Measurements from ENCODE around the gene ALOX5AP.

Gene ALOX5AP

GRCh38 chr13:30736461-30737320 lies 1.3 kb downstream of the ALOX5AP start:
- H4K20me1 ChIP-seq (ENCODE audit: insufficient read depth, low read length): no peaks in the 10 kb centered on the region
- H3K9me3 ChIP-seq (ENCODE audit: insufficient read depth, low read length, severe bottlenecking): no peaks in the 10 kb centered on the region
- peak overlapping the region; percentile 67 for H3K4me2 ChIP-seq (ENCODE audit: insufficient read depth, low read length)
- peak overlapping the region; percentile 81 for H3K27ac ChIP-seq (ENCODE audit: low read length)
- peaks cover 53% of the 10 kb centered on the region for H3K4me1 ChIP-seq (ENCODE audit: insufficient read depth, low read length)
- no peaks in the 10 kb centered on the region for H3K36me3 ChIP-seq (ENCODE audit: insufficient read depth, low read length)
- peak overlapping the region; percentile 63 for H2AFZ ChIP-seq (ENCODE audit: low read depth, low read length)
- H3K9ac ChIP-seq (ENCODE audit: low read depth, low read length): peak overlapping the region; percentile 53
- ATAC-seq (ENCODE audit: insufficient read depth, low read depth) (peak; percentile 17; the same call in 1 of the 3 replicates), DNase-seq (peak; percentile 23)
- H3K4me3 ChIP-seq (ENCODE audit: low read depth in 1 of 2, low read length in 2 of 2): peak overlapping the region in 1 of 2 experiments; percentile 45; a peak in 2 of 4 replicates
- no peaks in the 10 kb centered on the region for H3K27me3 ChIP-seq (ENCODE audit: insufficient read depth, low read length, poor library complexity)
- no peak for TF ChIP-seq EZH2 (IDR thresholded peaks at IDR 0.05; ENCODE audit: borderline replicate concordance, low read depth, low read length, severe bottlenecking)
- TF ChIP-seq CTCF (IDR thresholded peaks at IDR 0.05; ENCODE audit: borderline replicate concordance, extremely low read depth, low read length, poor library complexity, severe bottlenecking): no peak
- no peaks in the 10 kb centered on the region for H3K79me2 ChIP-seq (ENCODE audit: insufficient read depth, low read length)

- no peaks in the 10 kb centered on the region for H3K79me2 ChIP-seq (ENCODE audit: insufficient read depth, low read length)
- peak overlapping the region; percentile 67 for H3K4me2 ChIP-seq (ENCODE audit: insufficient read depth, low read length)
- DNase-seq: peak; percentile 65
- H2AFZ ChIP-seq (ENCODE audit: low read depth, low read length): peak overlapping the region; percentile 63
- peak overlapping the region in 1 of 2 experiments; percentile 45; a peak in 2 of 4 replicates for H3K4me3 ChIP-seq (ENCODE audit: low read depth in 1 of 2, low read length in 2 of 2)
- peak; percentile 54 for ATAC-seq (ENCODE audit: insufficient read depth, low read depth)
- peak overlapping the region; percentile 81 for H3K27ac ChIP-seq (ENCODE audit: low read length)
- no peaks in the 10 kb centered on the region for H3K9me3 ChIP-seq (ENCODE audit: insufficient read depth, low read length, severe bottlenecking)
- H3K36me3 ChIP-seq (ENCODE audit: insufficient read depth, low read length): no peaks in the 10 kb centered on the region
- no peaks in the 10 kb centered on the region for H3K27me3 ChIP-seq (ENCODE audit: insufficient read depth, low read length, poor library complexity)
- peak overlapping the region; percentile 53 for H3K9ac ChIP-seq (ENCODE audit: low read depth, low read length)
- TF ChIP-seq EZH2 (IDR thresholded peaks at IDR 0.05; ENCODE audit: borderline replicate concordance, low read depth, low read length, severe bottlenecking) (no peak), CTCF (IDR thresholded peaks at IDR 0.05; ENCODE audit: borderline replicate concordance, extremely low read depth, low read length, poor library complexity, severe bottlenecking) (no peak)
- peaks cover 53% of the 10 kb centered on the region for H3K4me1 ChIP-seq (ENCODE audit: insufficient read depth, low read length)
- no peaks in the 10 kb centered on the region for H4K20me1 ChIP-seq (ENCODE audit: insufficient read depth, low read length)
Measured at GRCh38 chr13:30737511-30738337, 2.4 kb downstream of the ALOX5AP start.

GRCh38 chr13:30738526-30739236 lies 3.3 kb downstream of the ALOX5AP start:
- peak; percentile 41 for DNase-seq
- Histone ChIP-seq H3K4me1 (ENCODE audit: insufficient read depth, low read length) (peaks cover 63% of the 10 kb centered on the region), H3K27me3 (ENCODE audit: insufficient read depth, low read length, poor library complexity) (no peaks in the 10 kb centered on the region), H4K20me1 (ENCODE audit: insufficient read depth, low read length) (no peaks in the 10 kb centered on the region), H3K9ac (ENCODE audit: low read depth, low read length) (no peak overlapping the region), H3K27ac (ENCODE audit: low read length) (no peak overlapping the region), H3K9me3 (ENCODE audit: insufficient read depth, low read length, severe bottlenecking) (no peaks in the 10 kb centered on the region), H3K4me2 (ENCODE audit: insufficient read depth, low read length) (no peak overlapping the region), H3K79me2 (ENCODE audit: insufficient read depth, low read length) (no peaks in the 10 kb centered on the region), H2AFZ (ENCODE audit: low read depth, low read length) (no peak overlapping the region), H3K4me3 (ENCODE audit: low read depth in 1 of 2, low read length in 2 of 2) (no peak overlapping the region), H3K36me3 (ENCODE audit: insufficient read depth, low read length) (no peaks in the 10 kb centered on the region)
- ATAC-seq (ENCODE audit: insufficient read depth, low read depth): no peak
- TF ChIP-seq EZH2 (IDR thresholded peaks at IDR 0.05; ENCODE audit: borderline replicate concordance, low read depth, low read length, severe bottlenecking): no peak
- TF ChIP-seq CTCF (IDR thresholded peaks at IDR 0.05; ENCODE audit: borderline replicate concordance, extremely low read depth, low read length, poor library complexity, severe bottlenecking): no peak
